SK-N-SH treated with all-trans-retinoic acid at 6 μM for 48 hours (cell line): ENCODE measurements around the gene UBE3C.

ENCODE experiments used
- ATAC-seq: fragments of 200-7000 bp; cut with Tn5 transposase; 3 replicates; pipeline ENCODE4 v1.9.1; 2020; ENCODE audit warnings: mild to moderate bottlenecking, moderate library complexity
- ARNTL ChIP-seq: fragments of 450-650 bp; formaldehyde crosslinking; IDR thresholded peaks from 2 replicates; pipeline ENCODE4 v1.5.0; 2020; ENCODE audit warnings: low read depth, mild to moderate bottlenecking, moderate library complexity, borderline replicate concordance
- BACH2 ChIP-seq: fragments of 250-450 bp; sonication (Bioruptor Pico); IDR thresholded peaks from 2 replicates; pipeline ENCODE4 v1.9.0; 2021; ENCODE audit warnings: mild to moderate bottlenecking, borderline replicate concordance
- CREB5 ChIP-seq: fragments of 250-450 bp; sonication (Bioruptor Pico); IDR thresholded peaks from 2 replicates; pipeline ENCODE4 v1.5.1; 2020; ENCODE audit warnings: low read depth, mild to moderate bottlenecking, moderate library complexity
- CSDC2 ChIP-seq: fragments of 250-450 bp; sonication (Bioruptor Pico); IDR thresholded peaks from 2 replicates; pipeline ENCODE4 v1.5.0; 2020; ENCODE audit warnings: mild to moderate bottlenecking, moderate library complexity
- CSRNP3 ChIP-seq: fragments of 250-450 bp; sonication (Bioruptor Pico); IDR thresholded peaks from 2 replicates; pipeline ENCODE4 v1.5.1; 2021; ENCODE audit warnings: mild to moderate bottlenecking, moderate library complexity
- ESRRG ChIP-seq: fragments of 250-450 bp; sonication (Bioruptor Pico); IDR thresholded peaks from 2 replicates; pipeline ENCODE4 v1.6.1; 2021; ENCODE audit warnings: mild to moderate bottlenecking
- GLIS3 ChIP-seq: fragments of 250-450 bp; sonication (Bioruptor Pico); IDR thresholded peaks from 2 replicates; pipeline ENCODE4 v1.5.0; 2020; ENCODE audit warnings: mild to moderate bottlenecking, moderate library complexity
- ISL1 ChIP-seq: fragments of 250-450 bp; sonication (Bioruptor Pico); IDR thresholded peaks from 2 replicates; pipeline ENCODE4 v2.1.2; 2022; ENCODE audit warnings: mild to moderate bottlenecking, moderate library complexity
- OSR1 ChIP-seq: fragments of 250-450 bp; sonication (Bioruptor Pico); IDR thresholded peaks from 2 replicates; pipeline ENCODE4 v1.8.0; 2022; ENCODE audit warnings: moderate library complexity, mild to moderate bottlenecking, inconsistent platforms
- PATZ1 ChIP-seq: fragments of 250-450 bp; sonication (Bioruptor Pico); IDR thresholded peaks from 2 replicates; pipeline ENCODE4 v1.8.0; 2020; ENCODE audit warnings: mild to moderate bottlenecking, moderate library complexity, borderline replicate concordance
- POU6F1 ChIP-seq: fragments of 250-450 bp; sonication (Bioruptor Pico); IDR thresholded peaks from 2 replicates; pipeline ENCODE4 v1.8.0; 2021; ENCODE audit warnings: low read depth, mild to moderate bottlenecking, moderate library complexity, borderline replicate concordance
- PPARA ChIP-seq: fragments of 250-450 bp; sonication (Bioruptor Pico); IDR thresholded peaks from 2 replicates; pipeline ENCODE4 v1.5.0; 2020; ENCODE audit warnings: mild to moderate bottlenecking, borderline replicate concordance
- RARB ChIP-seq: fragments of 250-450 bp; sonication (Bioruptor Pico); IDR thresholded peaks from 2 replicates; pipeline ENCODE4 v1.8.0; 2021; ENCODE audit warnings: mild to moderate bottlenecking, moderate library complexity
- SNAI2 ChIP-seq: fragments of 250-450 bp; sonication (Bioruptor Pico); IDR thresholded peaks from 2 replicates; pipeline ENCODE4 v1.5.0; 2020; ENCODE audit warnings: mild to moderate bottlenecking, moderate library complexity
- TOX ChIP-seq: fragments of 250-450 bp; sonication (Bioruptor Pico); IDR thresholded peaks from 2 replicates; pipeline ENCODE4 v1.8.0; 2021; ENCODE audit warnings: mild to moderate bottlenecking, moderate library complexity, borderline replicate concordance
- TSHZ2 ChIP-seq: fragments of 250-450 bp; sonication (Bioruptor Pico); IDR thresholded peaks from 2 replicates; pipeline ENCODE4 v1.5.0; 2020; ENCODE audit warnings: mild to moderate bottlenecking, moderate library complexity
- ZC3H10 ChIP-seq: fragments of 250-450 bp; sonication (Bioruptor Pico); IDR thresholded peaks from 2 replicates; pipeline ENCODE4 v1.5.1; 2021; ENCODE audit warnings: mild to moderate bottlenecking, moderate library complexity
- ZFP3 ChIP-seq: fragments of 250-450 bp; sonication (Bioruptor Pico); IDR thresholded peaks from 2 replicates; pipeline ENCODE4 v1.5.0; 2020; ENCODE audit warnings: mild to moderate bottlenecking, moderate library complexity
- ZNF70 ChIP-seq: fragments of 450-650 bp; formaldehyde crosslinking; IDR thresholded peaks from 2 replicates; pipeline ENCODE4 v1.5.0; 2020; ENCODE audit warnings: mild to moderate bottlenecking, moderate library complexity
- ZNF8 ChIP-seq: fragments of 450-650 bp; formaldehyde crosslinking; IDR thresholded peaks from 2 replicates; pipeline ENCODE4 v1.5.0; 2020; ENCODE audit warnings: mild to moderate bottlenecking, moderate library complexity

Gene UBE3C

GRCh38 chr7:157195868-157196267, 57.1 kb downstream of the UBE3C start:
- ATAC-seq = no peak
- TF ChIP-seq CSRNP3 (CRISPR knock-in tag) = no peak
- TF ChIP-seq ISL1 = no peak
- no peak for TF ChIP-seq PATZ1 (CRISPR knock-in tag)
- TF ChIP-seq TSHZ2 (CRISPR knock-in tag) = no peak
- no peak for TF ChIP-seq GLIS3 (CRISPR knock-in tag)
- no peak for TF ChIP-seq ZNF8
- no peak for TF ChIP-seq ESRRG (CRISPR knock-in tag)
- no peak for TF ChIP-seq PPARA (CRISPR knock-in tag)
- TF ChIP-seq TOX (CRISPR knock-in tag) = no peak
- no peak for TF ChIP-seq RARB (CRISPR knock-in tag)
- TF ChIP-seq CSDC2 (CRISPR knock-in tag) = no peak
- no peak for TF ChIP-seq BACH2 (CRISPR knock-in tag)
- TF ChIP-seq, all 23 proteins: peak for 0

- TF ChIP-seq SNAI2 (CRISPR knock-in tag) (no peak), CSDC2 (CRISPR knock-in tag) (no peak), TSHZ2 (CRISPR knock-in tag) (no peak), TOX (CRISPR knock-in tag) (no peak), RARB (CRISPR knock-in tag) (no peak), POU6F1 (CRISPR knock-in tag) (no peak), ZNF8 (no peak), ZFP3 (no peak), GLIS3 (CRISPR knock-in tag) (no peak), OSR1 (no peak), PATZ1 (CRISPR knock-in tag) (no peak), ZNF70 (CRISPR knock-in tag) (no peak), CREB5 (no peak), BACH2 (CRISPR knock-in tag) (no peak), ARNTL (no peak), ISL1 (no peak), ZC3H10 (CRISPR knock-in tag) (no peak)
- no peak for ATAC-seq
Observed at GRCh38 chr7:157204134-157204533, 65.4 kb downstream of the UBE3C start.
